Neural cell (in vitro differentiated cells): ENCODE data around the gene CRIP3.

Source experiments
- CTCF ChIP-seq: fragments of 450-650 bp; IDR thresholded peaks from 2 replicates; pipeline ENCODE4 v1.5.1; 2014; ENCODE audit warnings: antibody characterized with exemption, mild to moderate bottlenecking, moderate library complexity; ENCODE audit not compliant: poor library complexity, severe bottlenecking
- EZH2 ChIP-seq: fragments of 200-600, 300-800 bp; shearing (Covaris generic), sonication (generic); IDR thresholded peaks from 2 replicates; pipeline ENCODE4 v1.6.1; 2014; ENCODE audit warnings: antibody characterized with exemption, low read length, borderline replicate concordance, mild to moderate bottlenecking; ENCODE audit not compliant: insufficient read depth, poor library complexity, severe bottlenecking
- TAF1 ChIP-seq: IDR thresholded peaks from 2 replicates; pipeline ENCODE4 v1.6.1; 2012; ENCODE audit warnings: low read depth

GRCh38 chr6:43282636-43283513, 25.8 kb downstream of the CRIP3 start:
- TF ChIP-seq TAF1, result no peak
- TF ChIP-seq CTCF, result no peak
- no peak for TF ChIP-seq EZH2
